Measurements from ENCODE around the gene CLDN1. TPM values are rescaled to one million over a fixed set of nuclear protein-coding genes. Genes with fewer than 3 reads are reported as not detected.

The CLDN1 gene
- polyA plus RNA-seq, 3 donors: 44.8 to 63.3 (median 58.9) TPM

Other genes with a start within 250 kb of the CLDN1 start
- gene P3H2, start 201.5 kb downstream of the CLDN1 start, polyA plus RNA-seq (ENCODE audit: insufficient read length in 3 of 3): 10 to 100 TPM; 79.9 to 98.8 (median 84.1) TPM
- 10 to 100 TPM; 28.6 to 43.0 (median 29.3) TPM for gene CLDN16, start 65.7 kb upstream of the CLDN1 start, polyA plus RNA-seq (ENCODE audit: insufficient read length in 3 of 3)
- 10 to 100 TPM; 17.8 to 24.0 (median 20.3) TPM for gene TMEM207, start 127.5 kb upstream of the CLDN1 start, polyA plus RNA-seq (ENCODE audit: insufficient read length in 3 of 3)
- 10 to 100 TPM; 12.8 to 19.3 (median 15.0) TPM for gene IL1RAP, start 191.6 kb upstream of the CLDN1 start, polyA plus RNA-seq (ENCODE audit: insufficient read length in 3 of 3)